Panc1 (cell line): ENCODE data around the gene GAREM2. TPM values are rescaled to one million over a fixed set of nuclear protein-coding genes. Genes with fewer than 3 reads are reported as not detected.

Experiments used
- ATAC-seq: fragments of 200-7000 bp; cut with Tn5 transposase; 2 replicates; pipeline ENCODE4 v1.9.1; 2020; ENCODE audit warnings: mild to moderate bottlenecking, moderate library complexity
- BruUV-seq: library from RNA; stranded (reverse); fragments of 400-500 nt; replicated peaks from 2 replicates; lab custom pipeline; 2021; lab: Mats Ljungman, UMichigan
- CTCF ChIA-PET: fragments of 300-600 bp; sonication (Branson Sonifier 250); formaldehyde crosslinking; loops from one replicate; lab custom pipeline; 2022; ENCODE audit warnings: antibody characterized with exemption; lab: Charles Lee
- POLR2A ChIA-PET: fragments of 300-600 bp; sonication (Branson Sonifier 250); formaldehyde crosslinking; loops from one replicate; lab custom pipeline; 2022; ENCODE audit warnings: antibody characterized with exemption; lab: Charles Lee
- DNase-seq: peaks from one replicate; pipeline ENCODE4 v3.0.0-alpha.2; 2010; ENCODE audit warnings: low read depth, low spot score
- H3K27ac ChIP-seq: 2 replicates; pipeline ENCODE4 v1.5.1; 2011; ENCODE audit warnings: mild to moderate bottlenecking, low read length, inconsistent platforms
- H3K27me3 ChIP-seq: fragments of 200-500 bp; sonication (Bioruptor generic); 2 replicates; pipeline ENCODE4 v1.6.0; 2014; ENCODE audit warnings: low read length, inconsistent platforms; ENCODE audit not compliant: control insufficient read depth, insufficient read depth
- H3K36me3 ChIP-seq: fragments of 200-500 bp; sonication (Bioruptor generic); 2 replicates; pipeline ENCODE4 v1.5.1; 2014; ENCODE audit warnings: inconsistent platforms, mild to moderate bottlenecking, low read length, moderate library complexity; ENCODE audit not compliant: control insufficient read depth, insufficient read depth
- H3K4me1 ChIP-seq: 2 replicates; pipeline ENCODE4 v1.5.1; 2011; ENCODE audit warnings: inconsistent platforms, mild to moderate bottlenecking, low read length, moderate library complexity; ENCODE audit not compliant: control insufficient read depth, insufficient read depth
- H3K4me3 ChIP-seq, 2 experiments: 2 replicates each; pipeline ENCODE4 v1.5.1; 2011 to 2012; ENCODE audit warnings: low read depth in 2 of 2, low read length in 2 of 2, mild to moderate bottlenecking in 2 of 2, inconsistent platforms in 1 of 2, moderate library complexity in 1 of 2
- H3K9me3 ChIP-seq: fragments of 200-500 bp; sonication (Bioruptor generic); 2 replicates; pipeline ENCODE4 v1.5.1; 2014; ENCODE audit warnings: low read depth, mild to moderate bottlenecking, inconsistent platforms, low read length, moderate library complexity; ENCODE audit not compliant: control insufficient read depth, insufficient read depth
- POLR2AphosphoS5 ChIP-seq: IDR thresholded peaks from 2 replicates; pipeline ENCODE4 v1.6.1; 2012; ENCODE audit warnings: mild to moderate bottlenecking, low read depth, low read length, moderate library complexity
- SIN3A ChIP-seq: IDR thresholded peaks from 2 replicates; pipeline ENCODE4 v1.6.1; 2012; ENCODE audit warnings: low read depth, mild to moderate bottlenecking, low read length, moderate library complexity, borderline replicate concordance; ENCODE audit not compliant: insufficient read depth
- TCF7L2 ChIP-seq: IDR thresholded peaks from 2 replicates; pipeline ENCODE4 v1.6.1; 2011; ENCODE audit warnings: mild to moderate bottlenecking, low read depth, low read length, inconsistent platforms
- in situ Hi-C: cut with HindIII; loops from 2 replicates; pipeline ENCODE4 v1.10.0; 2016; ENCODE audit warnings: low sequenced_read_pairs, low pct_unique_long_range_greater_than_20kb
- intact Hi-C: fragments of 100-400 bp; cut with micrococcal nuclease; formaldehyde crosslinking; loops from one replicate; pipeline ENCODE4 v1.10.0; 2022; ENCODE audit not compliant: unreplicated experiment
- total RNA-seq: library from RNA; stranded (reverse); gene quantifications from one replicate; pipeline ENCODE4 v1.2.1, GENCODE V29; 2021; ENCODE audit not compliant: unreplicated experiment
- TF ChIP-seq, protein P1 (sequence below), 2 experiments: IDR thresholded peaks; 2 replicates each; pipeline ENCODE4 v1.6.1; 2011 to 2012; ENCODE audit warnings: low read depth in 2 of 2, control low read depth in 1 of 2, low read length in 1 of 2, mild to moderate bottlenecking in 1 of 2, moderate library complexity in 1 of 2; ENCODE audit not compliant: insufficient read depth in 1 of 2
- TF ChIP-seq, protein P2 (sequence below): fragments of 450-650 bp; IDR thresholded peaks from 2 replicates; pipeline ENCODE4 v1.5.1; 2017; ENCODE audit warnings: mild to moderate bottlenecking

GAREM2 gene
- total RNA-seq, 1 experiment from 2014 or later = 12.4 TPM

DNA sequence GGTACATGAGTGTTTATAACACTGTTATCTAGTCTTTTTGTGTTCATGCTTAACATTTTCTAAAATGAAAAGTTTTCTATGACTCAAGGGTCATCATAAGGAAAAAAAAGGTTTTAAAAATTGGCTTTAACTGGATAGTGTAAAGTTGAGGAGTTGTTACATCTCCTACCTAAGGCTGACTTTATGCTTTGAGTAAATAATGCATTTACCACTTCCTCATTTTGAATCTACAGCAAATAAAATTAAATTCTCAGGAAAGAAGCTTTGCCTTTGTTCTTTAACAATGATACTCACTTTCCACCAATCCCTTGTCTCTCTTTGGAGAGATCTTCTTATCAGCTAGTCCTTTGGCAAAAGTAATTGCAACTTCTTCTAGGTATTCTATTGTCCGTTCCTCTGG lies 41.9 kb downstream of the GAREM2 start:
- intact Hi-C loops = no loop called here
- Histone ChIP-seq H3K27ac (no peak overlapping the region), H3K4me1 (no peaks in the 10 kb centered on the region), H3K27me3 (no peaks in the 10 kb centered on the region), H3K36me3 (peaks cover 36% of the 10 kb centered on the region), H3K9me3 (no peaks in the 10 kb centered on the region), H3K4me3 (no peak overlapping the region)
- ChIA-PET CTCF (interaction anchor here (0.5 kb wide), 1 partner anchor 220 kb away, joined by 4 read pairs; no protein-coding TSS in a partner anchor), POLR2A (no interaction called here)
- no TSS peak for BruUV-seq
- in situ Hi-C loops = no loop called here
- DNase-seq = no peak
- TF ChIP-seq SIN3A = no peak
- TF ChIP-seq, protein P1, sequence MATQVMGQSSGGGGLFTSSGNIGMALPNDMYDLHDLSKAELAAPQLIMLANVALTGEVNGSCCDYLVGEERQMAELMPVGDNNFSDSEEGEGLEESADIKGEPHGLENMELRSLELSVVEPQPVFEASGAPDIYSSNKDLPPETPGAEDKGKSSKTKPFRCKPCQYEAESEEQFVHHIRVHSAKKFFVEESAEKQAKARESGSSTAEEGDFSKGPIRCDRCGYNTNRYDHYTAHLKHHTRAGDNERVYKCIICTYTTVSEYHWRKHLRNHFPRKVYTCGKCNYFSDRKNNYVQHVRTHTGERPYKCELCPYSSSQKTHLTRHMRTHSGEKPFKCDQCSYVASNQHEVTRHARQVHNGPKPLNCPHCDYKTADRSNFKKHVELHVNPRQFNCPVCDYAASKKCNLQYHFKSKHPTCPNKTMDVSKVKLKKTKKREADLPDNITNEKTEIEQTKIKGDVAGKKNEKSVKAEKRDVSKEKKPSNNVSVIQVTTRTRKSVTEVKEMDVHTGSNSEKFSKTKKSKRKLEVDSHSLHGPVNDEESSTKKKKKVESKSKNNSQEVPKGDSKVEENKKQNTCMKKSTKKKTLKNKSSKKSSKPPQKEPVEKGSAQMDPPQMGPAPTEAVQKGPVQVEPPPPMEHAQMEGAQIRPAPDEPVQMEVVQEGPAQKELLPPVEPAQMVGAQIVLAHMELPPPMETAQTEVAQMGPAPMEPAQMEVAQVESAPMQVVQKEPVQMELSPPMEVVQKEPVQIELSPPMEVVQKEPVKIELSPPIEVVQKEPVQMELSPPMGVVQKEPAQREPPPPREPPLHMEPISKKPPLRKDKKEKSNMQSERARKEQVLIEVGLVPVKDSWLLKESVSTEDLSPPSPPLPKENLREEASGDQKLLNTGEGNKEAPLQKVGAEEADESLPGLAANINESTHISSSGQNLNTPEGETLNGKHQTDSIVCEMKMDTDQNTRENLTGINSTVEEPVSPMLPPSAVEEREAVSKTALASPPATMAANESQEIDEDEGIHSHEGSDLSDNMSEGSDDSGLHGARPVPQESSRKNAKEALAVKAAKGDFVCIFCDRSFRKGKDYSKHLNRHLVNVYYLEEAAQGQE (IDR thresholded peaks at IDR 0.05; ENCODE audit: insufficient read depth in 1 of 2, low read depth in 2 of 2, low read length in 1 of 2) = no peak
- no peak for TF ChIP-seq TCF7L2
- TF ChIP-seq, protein P2, sequence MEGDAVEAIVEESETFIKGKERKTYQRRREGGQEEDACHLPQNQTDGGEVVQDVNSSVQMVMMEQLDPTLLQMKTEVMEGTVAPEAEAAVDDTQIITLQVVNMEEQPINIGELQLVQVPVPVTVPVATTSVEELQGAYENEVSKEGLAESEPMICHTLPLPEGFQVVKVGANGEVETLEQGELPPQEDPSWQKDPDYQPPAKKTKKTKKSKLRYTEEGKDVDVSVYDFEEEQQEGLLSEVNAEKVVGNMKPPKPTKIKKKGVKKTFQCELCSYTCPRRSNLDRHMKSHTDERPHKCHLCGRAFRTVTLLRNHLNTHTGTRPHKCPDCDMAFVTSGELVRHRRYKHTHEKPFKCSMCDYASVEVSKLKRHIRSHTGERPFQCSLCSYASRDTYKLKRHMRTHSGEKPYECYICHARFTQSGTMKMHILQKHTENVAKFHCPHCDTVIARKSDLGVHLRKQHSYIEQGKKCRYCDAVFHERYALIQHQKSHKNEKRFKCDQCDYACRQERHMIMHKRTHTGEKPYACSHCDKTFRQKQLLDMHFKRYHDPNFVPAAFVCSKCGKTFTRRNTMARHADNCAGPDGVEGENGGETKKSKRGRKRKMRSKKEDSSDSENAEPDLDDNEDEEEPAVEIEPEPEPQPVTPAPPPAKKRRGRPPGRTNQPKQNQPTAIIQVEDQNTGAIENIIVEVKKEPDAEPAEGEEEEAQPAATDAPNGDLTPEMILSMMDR = no peak
- TF ChIP-seq POLR2AphosphoS5 = no peak
- no peak for ATAC-seq

DNA sequence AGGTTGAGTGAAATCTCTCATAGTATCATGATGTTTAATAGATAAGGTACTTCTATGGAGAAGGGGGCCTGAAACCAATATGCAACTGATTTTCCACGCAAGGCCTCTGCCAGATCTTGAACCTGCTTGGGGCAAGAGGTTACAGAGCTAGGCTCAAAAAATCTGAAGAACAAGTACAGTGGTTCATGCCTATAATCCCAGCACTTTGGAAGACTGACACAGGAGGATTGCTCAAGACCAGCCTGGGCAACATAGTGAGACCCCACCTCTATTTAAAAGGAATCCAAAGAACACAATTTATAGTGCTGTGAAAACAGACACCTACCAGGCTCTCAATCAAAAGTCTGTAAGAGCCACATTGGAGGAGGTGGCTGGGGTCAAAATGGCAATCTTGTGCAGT lies 42.9 kb downstream of the GAREM2 start:
- in situ Hi-C loops (no loop called here), intact Hi-C loops (no loop called here)
- CTCF ChIA-PET = no interaction called here
- H3K27me3 ChIP-seq = no peaks in the 10 kb centered on the region
- DNase-seq (no peak), ATAC-seq (no peak)
- peaks cover 34% of the 10 kb centered on the region for H3K36me3 ChIP-seq
- H3K27ac ChIP-seq = no peak overlapping the region
- no peaks in the 10 kb centered on the region for H3K9me3 ChIP-seq
- TF ChIP-seq, protein P2 = no peak
- H3K4me3 ChIP-seq = no peak overlapping the region
- BruUV-seq = no TSS peak
- no peaks in the 10 kb centered on the region for H3K4me1 ChIP-seq
- POLR2A ChIA-PET = no interaction called here
